Activated T-cell treated with anti-CD3 and anti-CD28 coated beads for 48 hours (primary cell): ENCODE data around the gene HOXD8.

Experiments
- DNase-seq: peaks from one replicate; pipeline ENCODE4 v3.0.0-alpha.2; 2020; ENCODE audit warnings: low read depth

Gene HOXD8

GRCh38 chr2:176174824-176175708 is 45.6 kb downstream of the HOXD8 start:
- no peak for DNase-seq

- no peak for DNase-seq
These were observed 46.5 kb downstream of the HOXD8 start for GRCh38 chr2:176175709-176176607.

GRCh38 chr2:176177580-176178037 is 48.1 kb downstream of the HOXD8 start:
- DNase-seq: no peak

- no peak for DNase-seq
These were observed 48.7 kb downstream of the HOXD8 start for GRCh38 chr2:176178038-176178756.

- no peak for DNase-seq
These were observed 49.3 kb downstream of the HOXD8 start for GRCh38 chr2:176178757-176179295.

- DNase-seq: no peak
These were observed 52.0 kb downstream of the HOXD8 start for GRCh38 chr2:176181551-176181950.
